ENCODE measurements around the gene OR52E5. TPM values are rescaled to one million over a fixed set of nuclear protein-coding genes. Genes with fewer than 3 reads are reported as not detected.

OR52E5 gene
- total and polyA plus RNA-seq, 2 experiments from 2014 or later, result not detected

GRCh38 chr11:5922749-5923426 lies 29.9 kb downstream of the OR52E5 start:
- WGBS, 2 experiments (ENCODE audit: low coverage in 1 of 2, low lambda C conversion rate in 2 of 2, missing lambda C conversion rate in 2 of 2), result 12 to 14% methylated on average over 2 of the region's 2 CpGs
- H2AFZ ChIP-seq, result no peak overlapping the region
- in situ Hi-C loops (cut with MboI), result no loop called here

GRCh38 chr11:5923427-5923776 lies 30.4 kb downstream of the OR52E5 start:
- Histone ChIP-seq H3K4me2 (ENCODE audit: unreplicated experiment) (no peak overlapping the region), H2AFZ (no peak overlapping the region), H3K27ac (no peak overlapping the region), H3K9ac (no peak overlapping the region), H3F3A (ENCODE audit: insufficient read depth) (no peaks in the 10 kb centered on the region), H3K79me2 (ENCODE audit: insufficient read depth) (no peaks in the 10 kb centered on the region), H3K4me1 (ENCODE audit: insufficient read depth) (no peaks in the 10 kb centered on the region), H4K20me1 (ENCODE audit: insufficient read depth) (no peaks in the 10 kb centered on the region), H3K27me3 (replicated peaks; ENCODE audit: insufficient read depth) (no peaks in the 10 kb centered on the region), H3K36me3 (ENCODE audit: low read depth) (no peaks in the 10 kb centered on the region), H3K9me2 (ENCODE audit: insufficient read depth) (no peaks in the 10 kb centered on the region), H3K4me3 (no peak overlapping the region), H3K9me3 (ENCODE audit: low read depth) (no peaks in the 10 kb centered on the region)
- TF ChIP-seq EZH2phosphoT487 (IDR thresholded peaks at IDR 0.05; ENCODE audit: insufficient read depth, low read depth) (no peak), EZH2 (IDR thresholded peaks at IDR 0.05; ENCODE audit: insufficient read depth, poor library complexity, severe bottlenecking) (no peak)
- no peak for DNase-seq
- in situ Hi-C loops (cut with MboI), result no loop called here

More at GRCh38 chr11:5922749-5923426, 29.9 kb downstream of the OR52E5 start:
- Histone ChIP-seq H3K4me1 (ENCODE audit: insufficient read depth) (no peaks in the 10 kb centered on the region), H4K20me1 (ENCODE audit: insufficient read depth) (no peaks in the 10 kb centered on the region), H3K9ac (no peak overlapping the region), H3K4me3 (no peak overlapping the region), H3K79me2 (ENCODE audit: insufficient read depth) (no peaks in the 10 kb centered on the region), H3K27me3 (replicated peaks; ENCODE audit: insufficient read depth) (no peaks in the 10 kb centered on the region), H3K9me3 (ENCODE audit: low read depth) (no peaks in the 10 kb centered on the region), H3K4me2 (ENCODE audit: unreplicated experiment) (no peak overlapping the region), H3K9me2 (ENCODE audit: insufficient read depth) (no peaks in the 10 kb centered on the region), H3F3A (ENCODE audit: insufficient read depth) (no peaks in the 10 kb centered on the region), H3K27ac (no peak overlapping the region), H3K36me3 (ENCODE audit: low read depth) (no peaks in the 10 kb centered on the region)
- DNase-seq, result peak; percentile 19
- TF ChIP-seq EZH2phosphoT487 (IDR thresholded peaks at IDR 0.05; ENCODE audit: insufficient read depth, low read depth), result no peak
- TF ChIP-seq EZH2 (IDR thresholded peaks at IDR 0.05; ENCODE audit: insufficient read depth, poor library complexity, severe bottlenecking), result no peak

GRCh38 chr11:5923794-5924193 lies 30.8 kb downstream of the OR52E5 start:
- H3K36me3 ChIP-seq (ENCODE audit: low read depth), result no peaks in the 10 kb centered on the region
- TF ChIP-seq EZH2 (IDR thresholded peaks at IDR 0.05; ENCODE audit: insufficient read depth, poor library complexity, severe bottlenecking), result no peak
- H3K9ac ChIP-seq, result no peak overlapping the region
- no peak overlapping the region for H3K4me2 ChIP-seq (ENCODE audit: unreplicated experiment)
- H3K27ac ChIP-seq, result no peak overlapping the region
- no peak for DNase-seq
- H3K9me3 ChIP-seq (ENCODE audit: low read depth), result no peaks in the 10 kb centered on the region
- no peaks in the 10 kb centered on the region for H3F3A ChIP-seq (ENCODE audit: insufficient read depth)
- in situ Hi-C loops (cut with MboI), result no loop called here
- no peaks in the 10 kb centered on the region for H3K4me1 ChIP-seq (ENCODE audit: insufficient read depth)
- H3K79me2 ChIP-seq (ENCODE audit: insufficient read depth), result no peaks in the 10 kb centered on the region
- no peaks in the 10 kb centered on the region for H3K27me3 ChIP-seq (replicated peaks; ENCODE audit: insufficient read depth)
- H4K20me1 ChIP-seq (ENCODE audit: insufficient read depth), result no peaks in the 10 kb centered on the region
- H2AFZ ChIP-seq, result no peak overlapping the region
- H3K9me2 ChIP-seq (ENCODE audit: insufficient read depth), result no peaks in the 10 kb centered on the region
- no peak overlapping the region for H3K4me3 ChIP-seq

GRCh38 chr11:5928271-5928670 lies 35.3 kb downstream of the OR52E5 start:
- no peaks in the 10 kb centered on the region for H3K9me3 ChIP-seq (ENCODE audit: low read depth)
- no peak for TF ChIP-seq EZH2 (IDR thresholded peaks at IDR 0.05; ENCODE audit: insufficient read depth, poor library complexity, severe bottlenecking)
- TF ChIP-seq EZH2phosphoT487 (IDR thresholded peaks at IDR 0.05; ENCODE audit: insufficient read depth, low read depth), result no peak
- in situ Hi-C loops (cut with MboI), result no loop called here
- H3K4me3 ChIP-seq, result no peak overlapping the region
- no peaks in the 10 kb centered on the region for H3F3A ChIP-seq (ENCODE audit: insufficient read depth)
- H3K9me2 ChIP-seq (ENCODE audit: insufficient read depth), result no peaks in the 10 kb centered on the region
- H4K20me1 ChIP-seq (ENCODE audit: insufficient read depth), result no peaks in the 10 kb centered on the region
- 71 to 77% methylated on average over 14 to 17 of the region's 17 CpGs for WGBS, 2 experiments (ENCODE audit: low coverage in 1 of 2, low lambda C conversion rate in 2 of 2, missing lambda C conversion rate in 2 of 2)
- no peaks in the 10 kb centered on the region for H3K27me3 ChIP-seq (replicated peaks; ENCODE audit: insufficient read depth)
- H3K79me2 ChIP-seq (ENCODE audit: insufficient read depth), result no peaks in the 10 kb centered on the region
- H3K4me1 ChIP-seq (ENCODE audit: insufficient read depth), result no peaks in the 10 kb centered on the region
- H3K36me3 ChIP-seq (ENCODE audit: low read depth), result no peaks in the 10 kb centered on the region
- H2AFZ ChIP-seq, result no peak overlapping the region
- DNase-seq, result no peak
- H3K9ac ChIP-seq, result no peak overlapping the region
- H3K27ac ChIP-seq, result no peak overlapping the region
- no peak overlapping the region for H3K4me2 ChIP-seq (ENCODE audit: unreplicated experiment)

GRCh38 chr11:5928811-5929210 lies 35.8 kb downstream of the OR52E5 start:
- no peak for DNase-seq
- TF ChIP-seq EZH2phosphoT487 (IDR thresholded peaks at IDR 0.05; ENCODE audit: insufficient read depth, low read depth), result no peak
- no peak for TF ChIP-seq EZH2 (IDR thresholded peaks at IDR 0.05; ENCODE audit: insufficient read depth, poor library complexity, severe bottlenecking)
- Histone ChIP-seq H3K9me2 (ENCODE audit: insufficient read depth) (no peaks in the 10 kb centered on the region), H3K4me1 (ENCODE audit: insufficient read depth) (no peaks in the 10 kb centered on the region), H4K20me1 (ENCODE audit: insufficient read depth) (no peaks in the 10 kb centered on the region), H3K36me3 (ENCODE audit: low read depth) (no peaks in the 10 kb centered on the region), H3K27ac (no peak overlapping the region), H3K4me2 (ENCODE audit: unreplicated experiment) (no peak overlapping the region), H3K27me3 (replicated peaks; ENCODE audit: insufficient read depth) (no peaks in the 10 kb centered on the region), H3K9ac (no peak overlapping the region), H3K79me2 (ENCODE audit: insufficient read depth) (no peaks in the 10 kb centered on the region), H3K4me3 (no peak overlapping the region), H2AFZ (no peak overlapping the region), H3F3A (ENCODE audit: insufficient read depth) (no peaks in the 10 kb centered on the region), H3K9me3 (ENCODE audit: low read depth) (no peaks in the 10 kb centered on the region)
- 46 to 54% methylated on average over 15 of the region's 15 CpGs for WGBS, 2 experiments (ENCODE audit: low coverage in 1 of 2, low lambda C conversion rate in 2 of 2, missing lambda C conversion rate in 2 of 2)
- in situ Hi-C loops (cut with MboI), result no loop called here

All from GM23248 (cell line).